HepG2 (cell line): ENCODE results near the gene WNK1. TPM values are rescaled to one million over a fixed set of nuclear protein-coding genes. Genes with fewer than 3 reads are reported as not detected.

Source experiments
- ATAC-seq: fragments of 200-7000 bp; cut with Tn5 transposase; 3 replicates; pipeline ENCODE4 v1.9.1; 2020; ENCODE audit warnings: mild to moderate bottlenecking, moderate library complexity
- BruUV-seq: library from RNA; stranded (reverse); fragments of 400-500 nt; replicated peaks from 2 replicates; lab custom pipeline; 2021; lab: Mats Ljungman, UMichigan
- CTCF ChIA-PET: fragments of 300-600 bp; formaldehyde crosslinking; extraction: SDS; loops from one replicate; lab custom pipeline; 2021; ENCODE audit warnings: low total read pairs, inconsistent platforms, low intra/inter-chr PET ratio; lab: Yijun Ruan, JAX
- POLR2A ChIA-PET: fragments of 350-600 bp; sonication (Branson Sonifier 250); formaldehyde crosslinking; loops from one replicate; lab custom pipeline; 2020; ENCODE audit warnings: antibody characterized with exemption, inconsistent platforms; lab: Yijun Ruan, JAX
- DNase-seq: peaks from one replicate; pipeline ENCODE4 v3.0.0-alpha.2; 2015; ENCODE audit warnings: low spot score
- FAIRE-seq: peaks from 3 replicates; lab custom pipeline; 2011; peaks lifted over from hg19 to GRCh38; lab: Jason Lieb, UNC
- H2AFZ ChIP-seq: one replicate; pipeline ENCODE4 v1.6.1; 2011; ENCODE audit warnings: low read length, inconsistent platforms
- H3K27ac ChIP-seq: fragments of 300-600 bp; 3 replicates; pipeline ENCODE4 v1.8.0; 2011; ENCODE audit warnings: mixed run types, mild to moderate bottlenecking, mixed read lengths, low read length, inconsistent platforms; ENCODE audit not compliant: insufficient read depth; ENCODE audit errors: extremely low read length
- H3K27me3 ChIP-seq, 2 experiments: fragments of 200-600 bp in 1 of 2; 2 replicates in 1 of 2; 3 replicates in 1 of 2; pipeline versions ENCODE4 v1.6.0 to v1.8.0; 2011; ENCODE audit warnings: low read length in 2 of 2, mild to moderate bottlenecking in 2 of 2, moderate library complexity in 2 of 2, inconsistent platforms in 1 of 2; ENCODE audit not compliant: insufficient read depth in 2 of 2, control insufficient read depth in 1 of 2
- H3K36me3 ChIP-seq, 2 experiments: fragments of 200-600 bp in 1 of 2; replicated peaks in 1 of 2; 2 replicates in 1 of 2; 3 replicates in 1 of 2; pipeline versions ENCODE4 v1.5.1 to v1.8.0; 2011; ENCODE audit warnings: low read length in 2 of 2, inconsistent platforms in 1 of 2; ENCODE audit not compliant: insufficient read depth in 2 of 2, control insufficient read depth in 1 of 2
- H3K4me1 ChIP-seq: 2 replicates; pipeline ENCODE4 v1.5.1; 2012; ENCODE audit warnings: low read length, inconsistent platforms; ENCODE audit not compliant: insufficient read depth
- H3K4me2 ChIP-seq: 2 replicates; pipeline ENCODE4 v1.6.0; 2011; ENCODE audit warnings: low read depth, low read length, inconsistent platforms
- H3K4me3 ChIP-seq, 3 experiments: fragments of 200-600 bp in 1 of 3; sonication (generic), shearing (Covaris generic) in 1 of 3; replicated peaks in 1 of 3; 2 replicates each; pipeline ENCODE4 v1.5.1; 2011 to 2016; ENCODE audit warnings: low read length in 3 of 3, inconsistent platforms in 2 of 3, low read depth in 2 of 3, mild to moderate bottlenecking in 2 of 3, control low read depth in 1 of 3, mixed read lengths in 1 of 3; ENCODE audit not compliant: insufficient read depth in 1 of 3
- H3K79me2 ChIP-seq: one replicate; pipeline ENCODE4 v1.6.1; 2011; ENCODE audit warnings: low read length, inconsistent platforms; ENCODE audit not compliant: insufficient read depth
- H3K9ac ChIP-seq: 2 replicates; pipeline ENCODE4 v1.6.0; 2011; ENCODE audit warnings: mild to moderate bottlenecking, low read depth, low read length, inconsistent platforms; ENCODE audit not compliant: insufficient read depth
- H3K9me3 ChIP-seq: 2 replicates; pipeline ENCODE4 v1.5.1; 2012; ENCODE audit warnings: mild to moderate bottlenecking, low read length
- H4K20me1 ChIP-seq: 2 replicates; pipeline ENCODE4 v1.6.0; 2011; ENCODE audit warnings: inconsistent platforms, mild to moderate bottlenecking, low read length, moderate library complexity; ENCODE audit not compliant: insufficient read depth
- RBM22 ChIP-seq: fragments of 200-400 bp; formaldehyde crosslinking; optimal IDR thresholded peaks from 2 replicates; pipeline ENCODE3; 2017; ENCODE audit warnings: mild to moderate bottlenecking, low read length, moderate library complexity
- THAP11 ChIP-seq: IDR thresholded peaks from 2 replicates; pipeline ENCODE4 v1.6.1; 2016; ENCODE audit warnings: missing biosample characterization, missing genetic modification reagents
- ZBTB42 ChIP-seq: sonication (generic); formaldehyde crosslinking; IDR thresholded peaks from 2 replicates; pipeline ENCODE4 v1.5.0; 2020; ENCODE audit warnings: mild to moderate bottlenecking, missing genetic modification reagents
- ZNF549 ChIP-seq: sonication (generic); formaldehyde crosslinking; IDR thresholded peaks from 2 replicates; pipeline ENCODE4 v1.5.0; 2020; ENCODE audit warnings: missing genetic modification reagents
- WGBS: methylation state at CpG from one replicate; pipeline ENCODE4 v1.1.6; 2017; ENCODE audit warnings: low lambda C conversion rate; 5-methylcytosine and 5-hydroxymethylcytosine counted together
- in situ Hi-C: cut with HindIII; loops from 2 replicates; pipeline ENCODE4 v1.10.0; 2017; ENCODE audit warnings: low pct_unique_long_range_greater_than_20kb; ENCODE audit not compliant: extremely low pct_ligation_motif_present
- intact Hi-C: fragments of 100-400 bp; cut with micrococcal nuclease; formaldehyde crosslinking; loops from one replicate; pipeline ENCODE4 v1.10.0; 2022; ENCODE audit not compliant: unreplicated experiment
- polyA plus RNA-seq, 8 experiments: library from polyadenylated mRNA; depleted of rRNA in 3 of 8; stranded (reverse) in 7 of 8; unstranded in 1 of 8; fragments of >200 nt; fragmentation: Illumina TruSeq in 4 of 8; extraction: Trizol in 4 of 8; gene quantifications; 2 replicates each; pipeline versions ENCODE4 v1.2.1 to v1.2.3, GENCODE V29; 2011 to 2016; ENCODE audit warnings: low read depth in 4 of 8, missing spikeins in 1 of 8, mixed read lengths in 1 of 8; ENCODE audit not compliant: insufficient read depth in 1 of 8
- total RNA-seq, 5 experiments: library from RNA; depleted of rRNA; stranded (reverse); fragments of >200 nt; fragmentation: Illumina TruSeq; extraction: Trizol; gene quantifications; 2 replicates each; pipeline ENCODE4 v1.2.3, GENCODE V29; 2016; ENCODE audit warnings: low read depth in 1 of 5
- TF ChIP-seq, protein P1 (sequence below): sonication (generic); formaldehyde crosslinking; IDR thresholded peaks from 2 replicates; pipeline ENCODE4 v1.8.0; 2022; ENCODE audit warnings: missing genetic modification reagents, mild to moderate bottlenecking, moderate library complexity, borderline replicate concordance
- TF ChIP-seq, protein P2 (sequence below): sonication (generic); formaldehyde crosslinking; IDR thresholded peaks from 2 replicates; pipeline ENCODE4 v1.4.0; 2020; ENCODE audit warnings: mild to moderate bottlenecking, missing genetic modification reagents

The WNK1 gene
- total and polyA plus RNA-seq, 2 of the 13 experiments (the other 11 are each of a cell fraction or from before 2014, with no cell fraction given), result 31.1 to 54.8 TPM

DNA sequence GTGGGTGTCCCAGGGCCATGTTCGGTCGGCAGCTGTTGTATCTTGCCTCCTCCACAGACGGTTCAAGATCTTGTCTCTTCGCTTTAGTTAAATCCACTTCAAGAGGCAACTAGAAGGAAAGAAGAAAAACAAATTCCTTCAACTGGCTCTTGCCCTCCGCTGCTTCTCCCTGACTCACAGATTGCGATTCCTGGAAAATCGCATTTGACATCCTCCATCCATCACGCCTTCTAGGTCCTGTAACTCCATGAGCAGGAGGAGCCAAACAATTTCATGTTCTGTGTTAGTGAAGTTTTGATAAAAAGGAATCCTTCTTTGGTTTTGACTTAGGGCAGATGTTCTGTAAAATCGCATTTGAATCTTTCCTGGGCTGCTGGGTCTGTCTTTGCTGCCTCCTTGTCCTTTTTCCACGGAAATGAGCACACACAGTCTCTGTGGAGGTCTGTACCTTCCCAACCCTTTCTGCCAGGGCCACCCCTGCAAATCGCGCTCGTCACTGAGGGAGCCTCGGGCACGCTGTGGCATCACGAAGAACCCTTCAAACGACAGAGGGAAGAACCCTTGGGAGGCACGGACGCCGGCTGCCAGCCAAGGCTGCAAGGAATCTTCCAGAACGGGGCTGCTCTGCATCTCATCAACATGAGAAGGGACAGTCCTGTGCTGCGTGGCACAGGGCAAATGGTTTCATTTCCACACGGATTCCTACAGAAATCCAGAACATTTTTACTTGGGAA, 164.5 kb downstream of the WNK1 start:
- in situ Hi-C loops, result no loop called here
- Histone ChIP-seq H3K9ac (no peak overlapping the region), H3K4me3 (no peak overlapping the region), H3K36me3 (peaks cover 24 to 58% of the 10 kb centered on the region in 2 experiments; a peak in 4 of 5 replicates), H3K9me3 (no peaks in the 10 kb centered on the region), H3K79me2 (no peaks in the 10 kb centered on the region), H3K4me2 (no peak overlapping the region), H4K20me1 (no peaks in the 10 kb centered on the region), H3K27me3 (no peaks in the 10 kb centered on the region), H3K27ac (no peak overlapping the region), H3K4me1 (no peaks in the 10 kb centered on the region), H2AFZ (no peak overlapping the region)
- POLR2A ChIA-PET, result no interaction called here
- DNase-seq, result no peak
- FAIRE-seq, result no peak
- ATAC-seq, result no peak
- BruUV-seq, result no TSS peak
- WGBS, result 97% methylated on average over 23 of the region's 23 CpGs
- TF ChIP-seq ZBTB42 (CRISPR knock-in tag), result no peak
- TF ChIP-seq RBM22, result peak; percentile 24
- TF ChIP-seq, protein P1, sequence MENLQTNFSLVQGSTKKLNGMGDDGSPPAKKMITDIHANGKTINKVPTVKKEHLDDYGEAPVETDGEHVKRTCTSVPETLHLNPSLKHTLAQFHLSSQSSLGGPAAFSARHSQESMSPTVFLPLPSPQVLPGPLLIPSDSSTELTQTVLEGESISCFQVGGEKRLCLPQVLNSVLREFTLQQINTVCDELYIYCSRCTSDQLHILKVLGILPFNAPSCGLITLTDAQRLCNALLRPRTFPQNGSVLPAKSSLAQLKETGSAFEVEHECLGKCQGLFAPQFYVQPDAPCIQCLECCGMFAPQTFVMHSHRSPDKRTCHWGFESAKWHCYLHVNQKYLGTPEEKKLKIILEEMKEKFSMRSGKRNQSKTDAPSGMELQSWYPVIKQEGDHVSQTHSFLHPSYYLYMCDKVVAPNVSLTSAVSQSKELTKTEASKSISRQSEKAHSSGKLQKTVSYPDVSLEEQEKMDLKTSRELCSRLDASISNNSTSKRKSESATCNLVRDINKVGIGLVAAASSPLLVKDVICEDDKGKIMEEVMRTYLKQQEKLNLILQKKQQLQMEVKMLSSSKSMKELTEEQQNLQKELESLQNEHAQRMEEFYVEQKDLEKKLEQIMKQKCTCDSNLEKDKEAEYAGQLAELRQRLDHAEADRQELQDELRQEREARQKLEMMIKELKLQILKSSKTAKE (CRISPR knock-in tag), result no peak
- no peak for TF ChIP-seq ZNF549 (CRISPR knock-in tag)
- intact Hi-C loops, result no loop called here
- CTCF ChIA-PET, result no interaction called here

DNA sequence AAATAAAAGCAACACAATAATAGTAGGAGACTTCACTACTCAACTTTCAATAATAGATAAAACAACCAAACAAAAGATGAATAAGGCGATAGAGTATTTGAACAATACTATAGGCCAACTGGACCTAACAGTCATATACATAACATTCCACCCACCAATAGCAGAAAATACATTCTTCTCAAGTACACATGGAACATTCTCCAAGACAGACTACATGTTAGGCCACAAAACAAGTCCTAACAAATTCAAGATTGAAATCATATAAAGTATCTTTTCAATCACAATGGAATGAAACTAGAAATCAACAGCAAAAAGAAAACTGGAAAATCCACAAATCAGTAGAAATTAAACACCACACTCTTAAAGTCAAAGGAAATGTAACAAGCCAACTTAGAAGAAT, 168.3 kb downstream of the WNK1 start:
- ChIA-PET CTCF (no interaction called here), POLR2A (no interaction called here)
- in situ Hi-C loops (no loop called here), intact Hi-C loops (no loop called here)
- ATAC-seq (no peak), FAIRE-seq (no peak), DNase-seq (no peak)
- Histone ChIP-seq H3K27ac (no peak overlapping the region), H3K9ac (no peak overlapping the region), H3K36me3 (peaks cover 15 to 36% of the 10 kb centered on the region in 2 experiments; a peak in 4 of 5 replicates), H3K4me3 (no peak overlapping the region), H3K27me3 (no peaks in the 10 kb centered on the region), H3K9me3 (no peaks in the 10 kb centered on the region), H3K79me2 (no peaks in the 10 kb centered on the region), H3K4me2 (no peak overlapping the region), H3K4me1 (no peaks in the 10 kb centered on the region), H2AFZ (no peak overlapping the region), H4K20me1 (no peaks in the 10 kb centered on the region)
- no TSS peak for BruUV-seq
- WGBS, result 100% methylated on average over 1 of the region's 1 CpG
- TF ChIP-seq THAP11, result no peak
- TF ChIP-seq, protein P2, sequence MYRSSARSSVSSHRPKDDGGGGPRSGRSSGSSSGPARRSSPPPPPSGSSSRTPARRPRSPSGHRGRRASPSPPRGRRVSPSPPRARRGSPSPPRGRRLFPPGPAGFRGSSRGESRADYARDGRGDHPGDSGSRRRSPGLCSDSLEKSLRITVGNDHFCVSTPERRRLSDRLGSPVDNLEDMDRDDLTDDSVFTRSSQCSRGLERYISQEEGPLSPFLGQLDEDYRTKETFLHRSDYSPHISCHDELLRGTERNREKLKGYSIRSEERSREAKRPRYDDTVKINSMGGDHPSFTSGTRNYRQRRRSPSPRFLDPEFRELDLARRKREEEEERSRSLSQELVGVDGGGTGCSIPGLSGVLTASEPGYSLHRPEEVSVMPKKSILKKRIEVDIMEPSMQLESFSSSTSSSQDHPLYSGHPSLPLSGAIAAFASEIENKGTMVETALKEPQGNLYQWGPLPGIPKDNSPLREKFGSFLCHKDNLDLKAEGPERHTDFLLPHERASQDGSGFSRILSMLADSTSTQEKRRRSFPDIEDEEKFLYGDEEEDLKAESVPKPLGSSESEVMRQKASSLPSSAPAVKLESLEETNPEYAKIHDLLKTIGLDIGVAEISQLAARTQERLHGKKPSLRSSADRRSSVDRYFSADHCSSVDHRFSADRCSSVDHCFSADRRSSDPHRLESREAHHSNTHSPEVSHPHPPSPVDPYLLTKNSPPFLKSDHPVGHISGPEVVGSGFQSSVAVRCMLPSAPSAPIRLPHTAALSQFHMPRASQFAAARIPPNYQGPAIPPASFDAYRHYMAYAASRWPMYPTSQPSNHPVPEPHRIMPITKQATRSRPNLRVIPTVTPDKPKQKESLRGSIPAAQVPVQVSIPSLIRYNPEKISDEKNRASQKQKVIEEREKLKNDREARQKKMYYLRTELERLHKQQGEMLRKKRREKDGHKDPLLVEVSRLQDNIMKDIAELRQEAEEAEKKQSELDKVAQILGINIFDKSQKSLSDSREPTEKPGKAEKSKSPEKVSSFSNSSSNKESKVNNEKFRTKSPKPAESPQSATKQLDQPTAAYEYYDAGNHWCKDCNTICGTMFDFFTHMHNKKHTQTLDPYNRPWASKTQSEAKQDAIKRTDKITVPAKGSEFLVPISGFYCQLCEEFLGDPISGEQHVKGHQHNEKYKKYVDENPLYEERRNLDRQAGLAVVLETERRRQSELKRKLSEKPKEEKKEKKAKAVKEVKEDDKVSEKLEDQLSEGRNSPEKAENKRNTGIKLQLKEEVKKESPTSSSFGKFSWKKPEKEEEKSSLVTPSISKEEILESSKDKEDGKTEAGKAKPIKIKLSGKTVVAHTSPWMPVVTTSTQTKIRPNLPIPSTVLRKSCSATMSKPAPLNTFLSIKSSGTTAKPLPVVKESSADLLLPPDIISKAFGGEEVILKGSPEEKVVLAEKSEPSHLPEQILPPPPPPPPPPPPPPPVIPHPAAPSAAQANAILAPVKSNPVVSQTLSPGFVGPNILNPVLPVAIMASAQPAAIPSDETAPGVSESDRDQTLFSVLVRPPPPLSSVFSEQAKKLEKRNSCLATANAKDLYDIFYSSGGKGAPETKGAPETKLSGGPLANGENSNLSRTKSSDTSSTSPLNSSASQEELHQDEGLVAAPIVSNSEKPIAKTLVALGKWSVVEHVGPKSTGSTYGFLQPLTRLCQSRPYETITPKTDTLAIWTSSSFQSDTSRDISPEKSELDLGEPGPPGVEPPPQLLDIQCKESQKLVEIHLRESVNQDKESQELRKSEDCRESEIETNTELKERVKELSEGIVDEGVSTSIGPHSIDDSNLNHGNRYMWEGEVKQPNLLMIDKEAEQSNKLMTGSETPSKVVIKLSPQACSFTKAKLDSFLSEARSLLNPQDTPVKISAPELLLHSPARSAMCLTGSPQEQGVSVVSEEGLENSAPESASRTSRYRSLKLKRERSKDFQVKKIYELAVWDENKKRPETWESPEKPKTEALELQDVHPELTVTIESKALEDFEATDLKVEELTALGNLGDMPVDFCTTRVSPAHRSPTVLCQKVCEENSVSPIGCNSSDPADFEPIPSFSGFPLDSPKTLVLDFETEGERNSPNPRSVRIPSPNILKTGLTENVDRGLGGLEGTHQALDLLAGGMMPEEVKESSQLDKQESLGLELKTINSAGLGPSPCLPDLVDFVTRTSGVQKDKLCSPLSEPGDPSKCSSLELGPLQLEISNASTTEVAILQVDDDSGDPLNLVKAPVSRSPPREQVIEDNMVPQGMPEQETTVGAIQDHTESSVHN (CRISPR knock-in tag), result no peak
